IMR-90 (cell line): Measurements from ENCODE around the gene NTMT2. TPM values are rescaled to one million over a fixed set of nuclear protein-coding genes. Genes with fewer than 3 reads are reported as not detected.

Experiments used
- ATAC-seq: fragments of 200-7000 bp; cut with Tn5 transposase; 2 replicates; pipeline ENCODE4 v1.9.1; 2020; ENCODE audit warnings: low read depth, mild to moderate bottlenecking, moderate library complexity
- BruUV-seq: library from RNA; stranded (reverse); fragments of 400-500 nt; replicated peaks from 2 replicates; lab custom pipeline; 2021; lab: Mats Ljungman, UMichigan
- CTCF ChIA-PET: fragments of 300-600 bp; formaldehyde crosslinking; extraction: SDS; loops from one replicate; lab custom pipeline; 2021; ENCODE audit warnings: antibody characterized with exemption; lab: Yijun Ruan, JAX
- POLR2A ChIA-PET: fragments of 300-600 bp; sonication (Branson Sonifier 250); formaldehyde crosslinking; loops from one replicate; lab custom pipeline; 2022; ENCODE audit warnings: antibody characterized with exemption; ENCODE audit not compliant: unreplicated experiment; lab: Charles Lee
- DNase-seq: peaks from one replicate; pipeline ENCODE4 v3.0.0; 2013
- H2AFZ ChIP-seq: replicated peaks from 2 replicates; pipeline ENCODE3; 2013; ENCODE audit warnings: low read length, mild to moderate bottlenecking; ENCODE audit not compliant: poor library complexity
- H2AK5ac ChIP-seq: 2 replicates; pipeline ENCODE4 v1.6.1; 2013; ENCODE audit warnings: low read depth, low read length, inconsistent platforms
- H2AK9ac ChIP-seq: replicated peaks from 2 replicates; pipeline ENCODE3; 2013; ENCODE audit warnings: mild to moderate bottlenecking, low read depth, low read length, moderate library complexity; ENCODE audit not compliant: poor library complexity
- H2BK120ac ChIP-seq: 2 replicates; pipeline ENCODE4 v1.6.1; 2013; ENCODE audit warnings: low read depth, low read length, inconsistent platforms
- H2BK15ac ChIP-seq: 3 replicates; pipeline ENCODE4 v1.6.1; 2013; ENCODE audit warnings: low read depth, low read length, inconsistent platforms
- H2BK20ac ChIP-seq: 2 replicates; pipeline ENCODE4 v1.6.1; 2013; ENCODE audit warnings: low read depth, mild to moderate bottlenecking, inconsistent platforms, low read length, moderate library complexity
- H2BK5ac ChIP-seq: 2 replicates; pipeline ENCODE4 v1.6.1; 2013; ENCODE audit warnings: mild to moderate bottlenecking, low read depth, low read length, inconsistent platforms; ENCODE audit not compliant: poor library complexity, severe bottlenecking
- H3K14ac ChIP-seq: replicated peaks from 2 replicates; pipeline ENCODE4 v1.6.1; 2013; ENCODE audit warnings: low read depth, low read length, inconsistent platforms
- H3K18ac ChIP-seq: 2 replicates; pipeline ENCODE4 v1.6.1; 2013; ENCODE audit warnings: low read depth, low read length, control low read depth
- H3K23ac ChIP-seq: 2 replicates; pipeline ENCODE4 v1.6.1; 2013; ENCODE audit warnings: low read depth, low read length, inconsistent platforms
- H3K27ac ChIP-seq: 2 replicates; pipeline ENCODE4 v1.5.1; 2013; ENCODE audit warnings: mild to moderate bottlenecking, control low read depth, low read length; ENCODE audit not compliant: insufficient read depth
- H3K27me3 ChIP-seq: 2 replicates; pipeline ENCODE4 v1.6.1; 2013; ENCODE audit warnings: low read length; ENCODE audit not compliant: control insufficient read depth, insufficient read depth
- H3K36me3 ChIP-seq: 2 replicates; pipeline ENCODE4 v1.6.1; 2013; ENCODE audit warnings: low read length, mixed read lengths; ENCODE audit not compliant: control insufficient read depth, insufficient read depth
- H3K4ac ChIP-seq: 2 replicates; pipeline ENCODE4 v1.6.1; 2013; ENCODE audit warnings: low read depth, low read length, inconsistent platforms
- H3K4me1 ChIP-seq: 2 replicates; pipeline ENCODE4 v1.6.1; 2013; ENCODE audit warnings: low read length, mixed read lengths; ENCODE audit not compliant: control insufficient read depth, insufficient read depth
- H3K4me2 ChIP-seq: 2 replicates; pipeline ENCODE4 v1.6.1; 2013; ENCODE audit warnings: low read depth, mild to moderate bottlenecking, control low read depth, low read length, moderate library complexity
- H3K4me3 ChIP-seq: 2 replicates; pipeline ENCODE4 v1.5.1; 2013; ENCODE audit warnings: low read depth, mild to moderate bottlenecking, control low read depth, low read length, moderate library complexity; ENCODE audit not compliant: insufficient read depth
- H3K56ac ChIP-seq: 2 replicates; pipeline ENCODE4 v1.6.1; 2013; ENCODE audit warnings: low read length, inconsistent platforms; ENCODE audit not compliant: insufficient read depth; ENCODE audit errors: extremely low read depth
- H3K79me1 ChIP-seq, 2 experiments: 2 replicates each; pipeline ENCODE4 v1.6.1; 2013; ENCODE audit warnings: low read length in 2 of 2, inconsistent platforms in 1 of 2, low read depth in 1 of 2
- H3K9ac ChIP-seq: 2 replicates; pipeline ENCODE4 v1.6.1; 2013; ENCODE audit warnings: low read depth, low read length, control low read depth
- H3K9me1 ChIP-seq: 2 replicates; pipeline ENCODE4 v1.6.1; 2013; ENCODE audit warnings: low read length, inconsistent platforms; ENCODE audit not compliant: insufficient read depth
- H3K9me3 ChIP-seq: 2 replicates; pipeline ENCODE4 v1.6.1; 2013; ENCODE audit warnings: low read length; ENCODE audit not compliant: control insufficient read depth, insufficient read depth
- H4K20me1 ChIP-seq: 2 replicates; pipeline ENCODE4 v1.6.1; 2013; ENCODE audit warnings: low read length, inconsistent platforms; ENCODE audit not compliant: insufficient read depth
- H4K5ac ChIP-seq: 2 replicates; pipeline ENCODE4 v1.6.1; 2013; ENCODE audit warnings: mild to moderate bottlenecking, low read depth, low read length, control low read depth
- H4K8ac ChIP-seq, 2 experiments: 2 replicates each; pipeline ENCODE4 v1.6.1; 2013; ENCODE audit warnings: low read depth in 2 of 2, low read length in 2 of 2, control low read depth in 1 of 2, inconsistent platforms in 1 of 2
- H4K91ac ChIP-seq: 2 replicates; pipeline ENCODE4 v1.6.1; 2013; ENCODE audit warnings: low read depth, low read length, inconsistent platforms; ENCODE audit not compliant: insufficient read depth
- BHLHE40 ChIP-seq: fragments of 150-350 bp; IDR thresholded peaks from 2 replicates; pipeline ENCODE4 v1.6.1; 2016; ENCODE audit warnings: mild to moderate bottlenecking, low read depth, low read length
- MAZ ChIP-seq: IDR thresholded peaks from 2 replicates; pipeline ENCODE4 v1.6.1; 2012; ENCODE audit warnings: low read depth, mild to moderate bottlenecking, low read length, improper control_type of control experiment, moderate library complexity, borderline replicate concordance
- RAD21 ChIP-seq: IDR thresholded peaks from 2 replicates; pipeline ENCODE4 v1.6.1; 2012; ENCODE audit warnings: low read length, improper control_type of control experiment
- RCOR1 ChIP-seq: IDR thresholded peaks from 2 replicates; pipeline ENCODE4 v1.6.1; 2012; ENCODE audit warnings: mild to moderate bottlenecking, low read length, improper control_type of control experiment; ENCODE audit not compliant: insufficient replicate concordance
- RFX5 ChIP-seq: IDR thresholded peaks from 2 replicates; pipeline ENCODE4 v1.8.0; 2012; ENCODE audit warnings: low read depth, mild to moderate bottlenecking, low read length, moderate library complexity
- USF2 ChIP-seq: fragments of 150-350 bp; IDR thresholded peaks from 2 replicates; pipeline ENCODE4 v1.6.1; 2017; ENCODE audit warnings: mild to moderate bottlenecking, antibody characterized with exemption, low read length, low read depth
- WGBS, 2 experiments: methylation state at CpG; one replicate each; pipeline versions ENCODE4 v1.1.5 to v1.1.7; 2013; ENCODE audit warnings: missing lambda C conversion rate in 2 of 2; ENCODE audit not compliant: insufficient read length in 1 of 2; ENCODE audit errors: extremely low coverage in 2 of 2; 5-methylcytosine and 5-hydroxymethylcytosine counted together
- dilution Hi-C: fragments of 300-500 bp; cut with HindIII; formaldehyde crosslinking; loops from one replicate; pipeline ENCODE4 v1.14.3; 2018; ENCODE audit warnings: low sequenced_read_pairs; ENCODE audit not compliant: unreplicated experiment
- in situ Hi-C: fragments of 300-500 bp; cut with MboI; formaldehyde crosslinking; loops from 3 replicates; pipeline ENCODE4 v1.14.3; 2019; ENCODE audit warnings: low sequenced_read_pairs, inconsistent platforms, mixed read lengths
- intact Hi-C: fragments of 100-400 bp; cut with micrococcal nuclease; formaldehyde crosslinking; loops from 2 replicates; pipeline ENCODE4 v1.10.0; 2022
- polyA plus RNA-seq, 3 experiments: library from polyadenylated mRNA; depleted of rRNA; stranded (reverse); fragments of >200 nt; gene quantifications; 2 replicates each; pipeline ENCODE4 v1.2.3, GENCODE V29; 2012; ENCODE audit warnings: low replicate concordance in 1 of 3
- total RNA-seq: library from RNA; depleted of rRNA; stranded (reverse); fragments of >200 nt; gene quantifications from 2 replicates; pipeline ENCODE4 v1.2.3, GENCODE V29; 2012
- TF ChIP-seq, protein P1 (sequence below): fragments of 150-350 bp; IDR thresholded peaks from 2 replicates; pipeline ENCODE4 v1.6.1; 2016; ENCODE audit warnings: low read depth, mild to moderate bottlenecking, low read length, moderate library complexity, borderline replicate concordance
- TF ChIP-seq, protein P2 (sequence below): conservative IDR thresholded peaks from 2 replicates; pipeline ENCODE4 v1.5.1; 2012; ENCODE audit warnings: mild to moderate bottlenecking, low read depth, low read length, improper control_type of control experiment

The NTMT2 gene
- total and polyA plus RNA-seq, 2 of the 4 experiments (the other 2 are of a cell fraction): not detected

DNA sequence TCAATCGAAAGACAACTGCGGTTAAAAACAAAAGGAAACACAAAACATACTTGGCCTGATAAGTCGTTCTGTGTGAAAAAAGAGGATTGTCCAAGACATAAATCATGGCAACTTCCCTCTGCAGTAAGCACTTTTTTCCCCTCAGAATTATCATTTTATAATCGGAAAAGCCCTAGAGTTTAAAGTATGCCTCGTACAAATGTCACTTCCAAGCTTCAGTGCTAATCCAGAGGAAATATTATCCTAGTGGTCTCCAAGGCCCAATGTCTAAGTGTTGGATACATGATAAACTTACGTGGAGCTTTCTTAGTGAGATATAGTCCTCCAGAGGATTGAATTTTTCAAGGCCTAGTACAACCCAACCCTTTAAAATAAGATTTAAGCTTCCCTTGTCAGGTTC is 11.2 kb upstream of the NTMT2 start:
- in situ Hi-C loops: no loop called here
- Histone ChIP-seq H3K4me2 (no peak overlapping the region), H3K23ac (no peak overlapping the region), H3K36me3 (no peaks in the 10 kb centered on the region), H4K8ac (no peak overlapping the region), H3K9me3 (no peaks in the 10 kb centered on the region), H3K27me3 (no peaks in the 10 kb centered on the region; the same call in 1 of the 2 replicates), H3K79me1 (no peaks in the 10 kb centered on the region), H3K4me1 (no peaks in the 10 kb centered on the region), H4K91ac (no peak overlapping the region), H3K4me3 (no peak overlapping the region), H3K14ac (no peak overlapping the region), H3K27ac (no peak overlapping the region), H4K20me1 (no peaks in the 10 kb centered on the region), H2BK120ac (no peak overlapping the region), H2AFZ (no peak overlapping the region), H3K56ac (no peak overlapping the region), H2BK20ac (no peak overlapping the region), H3K18ac (no peak overlapping the region), H4K5ac (no peak overlapping the region), H3K9me1 (no peaks in the 10 kb centered on the region), H2BK15ac (no peak overlapping the region), H3K9ac (no peak overlapping the region), H2BK5ac (no peak overlapping the region), H2AK5ac (no peak overlapping the region), H2AK9ac (no peak overlapping the region), H3K4ac (no peak overlapping the region)
- no CpG with 5 or more reads among the region's 6 CpGs for WGBS, 2 experiments
- no TSS peak for BruUV-seq
- no peak for TF ChIP-seq RCOR1
- no peak for TF ChIP-seq RAD21
- no peak for TF ChIP-seq USF2
- no peak for TF ChIP-seq MAZ
- no peak for TF ChIP-seq RFX5
- TF ChIP-seq BHLHE40: no peak
- TF ChIP-seq, protein P1, sequence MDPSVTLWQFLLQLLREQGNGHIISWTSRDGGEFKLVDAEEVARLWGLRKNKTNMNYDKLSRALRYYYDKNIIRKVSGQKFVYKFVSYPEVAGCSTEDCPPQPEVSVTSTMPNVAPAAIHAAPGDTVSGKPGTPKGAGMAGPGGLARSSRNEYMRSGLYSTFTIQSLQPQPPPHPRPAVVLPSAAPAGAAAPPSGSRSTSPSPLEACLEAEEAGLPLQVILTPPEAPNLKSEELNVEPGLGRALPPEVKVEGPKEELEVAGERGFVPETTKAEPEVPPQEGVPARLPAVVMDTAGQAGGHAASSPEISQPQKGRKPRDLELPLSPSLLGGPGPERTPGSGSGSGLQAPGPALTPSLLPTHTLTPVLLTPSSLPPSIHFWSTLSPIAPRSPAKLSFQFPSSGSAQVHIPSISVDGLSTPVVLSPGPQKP: no peak
- TF ChIP-seq, protein P2, sequence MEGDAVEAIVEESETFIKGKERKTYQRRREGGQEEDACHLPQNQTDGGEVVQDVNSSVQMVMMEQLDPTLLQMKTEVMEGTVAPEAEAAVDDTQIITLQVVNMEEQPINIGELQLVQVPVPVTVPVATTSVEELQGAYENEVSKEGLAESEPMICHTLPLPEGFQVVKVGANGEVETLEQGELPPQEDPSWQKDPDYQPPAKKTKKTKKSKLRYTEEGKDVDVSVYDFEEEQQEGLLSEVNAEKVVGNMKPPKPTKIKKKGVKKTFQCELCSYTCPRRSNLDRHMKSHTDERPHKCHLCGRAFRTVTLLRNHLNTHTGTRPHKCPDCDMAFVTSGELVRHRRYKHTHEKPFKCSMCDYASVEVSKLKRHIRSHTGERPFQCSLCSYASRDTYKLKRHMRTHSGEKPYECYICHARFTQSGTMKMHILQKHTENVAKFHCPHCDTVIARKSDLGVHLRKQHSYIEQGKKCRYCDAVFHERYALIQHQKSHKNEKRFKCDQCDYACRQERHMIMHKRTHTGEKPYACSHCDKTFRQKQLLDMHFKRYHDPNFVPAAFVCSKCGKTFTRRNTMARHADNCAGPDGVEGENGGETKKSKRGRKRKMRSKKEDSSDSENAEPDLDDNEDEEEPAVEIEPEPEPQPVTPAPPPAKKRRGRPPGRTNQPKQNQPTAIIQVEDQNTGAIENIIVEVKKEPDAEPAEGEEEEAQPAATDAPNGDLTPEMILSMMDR: no peak
- POLR2A ChIA-PET: no interaction called here
- ATAC-seq (no peak), DNase-seq (no peak)
- dilution Hi-C loops: no loop called here
- intact Hi-C loops: no loop called here
- CTCF ChIA-PET: no interaction called here
